ENCODE results near the gene NCKIPSD.
"Not testable (repeated sequence)": the region's sequence is repeated elsewhere in the genome, so short reads cannot be mapped to it uniquely, and the experiment has no call there.

NCKIPSD gene

DNA sequence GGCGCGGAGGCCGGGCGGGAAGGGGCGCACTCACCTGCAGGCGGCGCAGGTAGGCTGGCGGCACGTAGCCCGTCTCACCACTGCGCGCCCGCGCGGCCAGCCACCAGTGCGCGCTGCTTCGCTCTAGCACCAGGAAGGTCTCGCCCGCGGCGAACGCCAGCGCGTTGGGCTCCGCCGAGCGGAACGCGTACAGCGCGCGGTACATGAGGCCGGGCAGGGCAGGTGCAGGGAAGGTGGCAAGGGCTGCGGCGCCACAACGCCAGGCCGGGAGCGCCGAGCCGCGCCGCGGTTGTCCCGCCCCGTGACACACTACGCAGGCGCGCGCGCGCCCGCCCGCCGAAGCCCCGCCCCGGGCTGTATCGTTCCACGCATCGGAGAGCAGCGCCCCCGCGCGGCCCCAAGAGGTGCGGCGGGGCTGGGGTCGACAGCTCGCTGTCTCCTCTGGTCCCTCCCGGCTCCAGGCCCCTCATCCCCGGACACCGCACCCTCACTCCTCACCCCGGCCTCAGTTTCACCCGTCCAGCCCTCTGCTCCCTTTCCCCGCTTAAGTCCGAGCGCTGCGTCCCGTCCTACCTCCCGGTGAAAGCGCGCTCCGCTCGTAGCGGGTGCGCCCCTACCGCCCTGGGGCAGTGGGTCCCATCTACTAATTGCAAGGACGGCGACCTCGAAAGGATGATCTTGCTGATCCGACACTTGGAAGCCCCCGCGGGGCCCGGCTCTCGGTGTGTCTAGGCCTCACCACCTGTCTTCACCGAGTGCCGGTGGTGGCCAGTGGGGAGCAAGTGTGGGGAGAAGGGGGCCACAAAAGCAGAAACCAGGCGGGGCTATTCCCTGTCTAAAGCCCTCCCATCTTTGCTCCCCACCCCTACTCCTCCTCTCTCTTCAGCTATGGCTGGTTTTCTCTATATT, at the start of gene NCKIPSD:
TSS of gene NCKIPSD (minus strand) at position 313 of the 909 bp plus-strand sequence. CDS start at position 205, 108 bp downstream.
- DNase-seq (ENCODE audit: low read depth) = peak; percentile 86
- peak; percentile 10; the same call in 1 of the 2 replicates for TF ChIP-seq MYC (IDR thresholded peaks at IDR 0.05; ENCODE audit: low read depth, low read length)
- TF ChIP-seq, protein P1, sequence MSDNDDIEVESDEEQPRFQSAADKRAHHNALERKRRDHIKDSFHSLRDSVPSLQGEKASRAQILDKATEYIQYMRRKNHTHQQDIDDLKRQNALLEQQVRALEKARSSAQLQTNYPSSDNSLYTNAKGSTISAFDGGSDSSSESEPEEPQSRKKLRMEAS (IDR thresholded peaks at IDR 0.05; ENCODE audit: low read depth, low read length) = peak; percentile 33; the same call in 1 of the 2 replicates
- TF ChIP-seq, protein P2, sequence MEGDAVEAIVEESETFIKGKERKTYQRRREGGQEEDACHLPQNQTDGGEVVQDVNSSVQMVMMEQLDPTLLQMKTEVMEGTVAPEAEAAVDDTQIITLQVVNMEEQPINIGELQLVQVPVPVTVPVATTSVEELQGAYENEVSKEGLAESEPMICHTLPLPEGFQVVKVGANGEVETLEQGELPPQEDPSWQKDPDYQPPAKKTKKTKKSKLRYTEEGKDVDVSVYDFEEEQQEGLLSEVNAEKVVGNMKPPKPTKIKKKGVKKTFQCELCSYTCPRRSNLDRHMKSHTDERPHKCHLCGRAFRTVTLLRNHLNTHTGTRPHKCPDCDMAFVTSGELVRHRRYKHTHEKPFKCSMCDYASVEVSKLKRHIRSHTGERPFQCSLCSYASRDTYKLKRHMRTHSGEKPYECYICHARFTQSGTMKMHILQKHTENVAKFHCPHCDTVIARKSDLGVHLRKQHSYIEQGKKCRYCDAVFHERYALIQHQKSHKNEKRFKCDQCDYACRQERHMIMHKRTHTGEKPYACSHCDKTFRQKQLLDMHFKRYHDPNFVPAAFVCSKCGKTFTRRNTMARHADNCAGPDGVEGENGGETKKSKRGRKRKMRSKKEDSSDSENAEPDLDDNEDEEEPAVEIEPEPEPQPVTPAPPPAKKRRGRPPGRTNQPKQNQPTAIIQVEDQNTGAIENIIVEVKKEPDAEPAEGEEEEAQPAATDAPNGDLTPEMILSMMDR (IDR thresholded peaks at IDR 0.05; ENCODE audit: low read depth, low read length) = peak; percentile 53
- TF ChIP-seq POLR2A (IDR thresholded peaks at IDR 0.05; ENCODE audit: extremely low read depth, insufficient read length) = peak; percentile 74
- peak within 1 kb of the TSS; percentile 79 for H3K4me3 ChIP-seq (ENCODE audit: low read depth, low read length)

DNA sequence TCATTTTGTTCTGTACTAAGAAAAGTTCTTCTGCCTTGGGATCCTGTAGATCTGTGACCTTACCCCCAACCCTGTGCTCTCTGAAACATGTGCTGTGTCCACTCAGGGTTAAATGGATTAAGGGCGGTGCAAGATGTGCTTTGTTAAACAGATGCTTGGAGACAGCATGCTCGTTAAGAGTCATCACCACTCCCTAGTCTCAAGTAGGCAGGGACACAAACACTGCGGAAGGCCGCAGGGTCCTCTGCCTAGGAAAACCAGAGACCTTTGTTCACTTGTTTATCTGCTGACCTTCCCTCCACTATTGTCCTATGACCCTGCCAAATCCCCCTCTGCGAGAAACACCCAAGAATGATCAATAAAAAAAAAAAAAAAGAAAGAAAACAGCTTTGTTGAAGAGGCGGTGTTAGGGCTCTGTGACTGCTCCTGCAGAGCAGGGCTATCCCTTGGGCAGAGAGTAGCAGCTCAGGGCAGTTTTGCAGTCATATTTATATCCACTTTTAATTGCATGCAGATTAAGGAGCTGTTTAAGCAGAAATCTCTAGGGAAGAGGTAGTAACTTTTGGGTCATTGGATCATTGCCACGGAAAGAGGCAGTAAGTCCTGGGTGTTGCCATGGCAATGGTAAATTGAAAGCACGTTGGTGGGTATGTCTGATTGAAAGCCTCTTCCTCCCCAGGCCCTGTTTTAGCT, 49.5 kb upstream of the NCKIPSD start:
- H3K4me3 ChIP-seq (ENCODE audit: low read depth, low read length) = not testable (repeated sequence)

DNA sequence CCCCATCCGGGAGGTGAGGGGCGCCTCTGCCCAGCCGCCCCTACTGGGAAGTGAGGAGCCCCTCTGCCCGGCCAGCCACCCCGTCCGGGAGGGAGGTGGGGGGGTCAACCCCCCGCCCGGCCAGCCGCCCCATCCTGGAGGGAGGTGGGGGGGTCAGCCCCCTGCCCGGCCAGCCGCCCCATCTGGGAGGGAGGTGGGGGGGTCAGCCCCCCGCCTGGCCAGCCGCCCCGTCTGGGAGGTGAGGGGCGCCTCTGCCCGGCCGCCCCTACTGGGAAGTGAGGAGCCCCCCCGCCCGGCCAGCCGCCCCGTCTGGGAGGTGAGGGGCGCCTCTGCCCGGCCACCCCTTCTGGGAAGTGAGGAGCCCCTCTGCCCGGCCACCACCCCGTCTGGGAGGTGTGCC, 48.8 kb upstream of the NCKIPSD start:
- not testable (repeated sequence) for DNase-seq (ENCODE audit: low read depth); H3K4me3 ChIP-seq (ENCODE audit: low read depth, low read length)

More for the DNA sequence above, 49.5 kb upstream of the NCKIPSD start:
- not testable (repeated sequence) for DNase-seq (ENCODE audit: low read depth)

DNA sequence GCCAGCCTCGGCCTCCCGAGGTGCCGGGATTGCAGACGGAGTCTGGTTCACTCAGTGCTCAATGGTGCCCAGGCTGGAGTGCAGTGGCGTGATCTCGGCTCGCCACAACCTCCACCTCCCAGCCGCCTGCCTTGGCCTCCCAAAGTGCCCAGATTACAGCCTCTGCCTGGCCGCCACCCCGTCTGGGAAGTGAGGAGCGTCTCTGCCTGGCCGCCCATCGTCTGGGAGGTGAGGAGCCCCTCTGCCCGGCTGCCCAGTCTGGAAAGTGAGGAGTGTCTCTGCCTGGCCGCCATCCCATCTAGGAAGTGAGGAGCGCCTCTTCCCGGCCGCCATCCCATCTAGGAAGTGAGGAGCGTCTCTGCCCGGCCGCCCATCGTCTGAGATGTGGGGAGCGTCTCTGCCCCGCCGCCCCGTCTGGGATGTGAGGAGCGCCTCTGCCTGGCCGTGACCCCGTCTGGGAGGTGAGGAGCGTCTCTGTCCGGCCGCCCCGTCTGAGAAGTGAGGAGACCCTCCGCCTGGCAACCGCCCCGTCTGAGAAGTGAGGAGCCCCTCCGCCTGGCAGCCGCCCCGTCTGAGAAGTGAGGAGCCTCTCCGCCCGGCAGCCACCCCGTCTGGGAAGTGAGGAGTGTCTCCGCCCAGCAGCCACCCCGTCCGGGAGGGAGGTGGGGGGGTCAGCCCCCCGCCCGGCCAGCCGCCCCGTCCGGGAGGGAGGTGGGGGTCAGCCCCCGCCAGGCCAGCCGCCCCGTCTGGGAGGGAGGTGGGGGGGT, 48.2 kb upstream of the NCKIPSD start:
- H3K4me3 ChIP-seq (ENCODE audit: low read depth, low read length); DNase-seq (ENCODE audit: low read depth): not testable (repeated sequence)

DNA sequence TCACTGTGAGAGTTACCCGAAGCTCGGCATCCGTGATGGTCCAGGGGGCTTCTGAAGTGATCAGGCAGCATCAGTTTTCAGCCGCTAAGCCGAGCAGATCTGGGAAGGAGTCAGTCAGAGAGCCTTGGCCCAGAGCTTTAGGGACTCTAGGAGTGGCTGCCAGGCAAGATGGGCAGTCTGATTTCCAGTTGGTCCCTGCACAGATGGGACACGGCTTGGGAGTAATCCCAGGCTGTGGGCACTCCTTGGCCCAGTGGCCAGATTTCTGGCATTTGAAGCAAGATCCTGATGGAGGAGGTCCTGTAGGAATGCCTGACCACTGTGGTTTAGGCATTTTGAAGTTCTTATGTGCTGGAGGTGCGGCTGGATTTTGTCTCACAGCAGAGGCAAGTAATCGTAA, 41.8 kb upstream of the NCKIPSD start:
- no peak overlapping the region for H3K4me3 ChIP-seq (ENCODE audit: low read depth, low read length)
- DNase-seq (ENCODE audit: low read depth) = no peak
- TF ChIP-seq, protein P2 (IDR thresholded peaks at IDR 0.05; ENCODE audit: low read depth, low read length) = no peak
- TF ChIP-seq, protein P1 (IDR thresholded peaks at IDR 0.05; ENCODE audit: low read depth, low read length) = no peak
- TF ChIP-seq POLR2A (IDR thresholded peaks at IDR 0.05; ENCODE audit: extremely low read depth, insufficient read length) (no peak), MYC (IDR thresholded peaks at IDR 0.05; ENCODE audit: low read depth, low read length) (no peak)

DNA sequence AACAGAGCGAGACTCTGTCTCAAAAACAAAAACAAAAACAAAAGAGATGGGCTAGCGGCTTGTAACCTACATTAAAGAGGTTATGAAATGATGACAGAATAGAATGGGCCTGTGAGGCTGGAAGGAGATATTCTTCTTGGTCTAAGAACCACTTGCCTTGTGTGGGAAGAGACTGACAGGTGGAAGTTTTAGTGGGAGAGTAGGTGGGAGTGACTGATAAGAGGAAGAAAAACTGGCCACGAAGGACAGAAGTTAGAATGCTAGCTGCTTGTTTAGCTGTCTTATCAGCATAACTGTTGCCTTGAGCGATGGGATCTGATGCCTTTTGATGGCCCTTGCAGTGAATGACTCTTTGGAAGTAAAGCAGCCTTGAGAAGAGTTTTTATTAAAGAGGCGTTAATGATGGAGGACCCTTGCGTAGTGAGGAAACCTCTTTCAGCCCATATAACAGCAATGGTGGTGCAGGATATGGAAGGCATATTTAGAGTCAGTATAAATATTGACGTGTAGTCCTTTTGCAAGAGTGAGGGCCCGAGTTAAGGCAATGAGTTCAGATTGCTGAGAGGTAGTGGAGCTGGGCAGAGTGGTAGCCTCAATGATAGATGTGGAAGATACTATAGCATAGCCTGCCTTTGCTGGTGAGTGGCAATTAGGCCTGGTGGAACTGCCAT, 39.6 kb upstream of the NCKIPSD start:
- DNase-seq (ENCODE audit: low read depth); H3K4me3 ChIP-seq (ENCODE audit: low read depth, low read length): not testable (repeated sequence)

DNA sequence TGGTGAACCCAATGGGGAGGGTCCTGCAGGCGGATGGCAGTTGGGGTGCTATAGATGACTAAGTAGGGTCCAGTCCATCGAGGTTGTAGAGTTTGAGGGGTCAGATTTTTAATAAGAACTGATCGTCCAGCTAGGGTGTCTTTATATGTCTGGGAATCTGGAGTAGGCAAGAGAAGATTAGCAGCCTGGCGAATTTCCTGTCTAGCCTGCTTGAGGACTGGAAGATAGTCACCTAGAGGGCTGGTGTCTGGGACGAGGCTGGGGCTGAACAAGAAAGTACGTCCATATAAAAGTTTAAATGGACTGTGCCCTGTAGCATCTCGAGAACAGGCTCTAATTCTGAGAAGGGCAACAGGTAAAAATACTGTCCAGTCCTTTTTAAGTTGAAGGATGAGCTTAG, 38.0 kb upstream of the NCKIPSD start:
- DNase-seq (ENCODE audit: low read depth) = no peak
- H3K4me3 ChIP-seq (ENCODE audit: low read depth, low read length) = no peak overlapping the region
- TF ChIP-seq, protein P2 (IDR thresholded peaks at IDR 0.05; ENCODE audit: low read depth, low read length) = no peak
- TF ChIP-seq, protein P1 (IDR thresholded peaks at IDR 0.05; ENCODE audit: low read depth, low read length) = no peak
- TF ChIP-seq POLR2A (IDR thresholded peaks at IDR 0.05; ENCODE audit: extremely low read depth, insufficient read length) = no peak
- TF ChIP-seq MYC (IDR thresholded peaks at IDR 0.05; ENCODE audit: low read depth, low read length) = no peak

DNA sequence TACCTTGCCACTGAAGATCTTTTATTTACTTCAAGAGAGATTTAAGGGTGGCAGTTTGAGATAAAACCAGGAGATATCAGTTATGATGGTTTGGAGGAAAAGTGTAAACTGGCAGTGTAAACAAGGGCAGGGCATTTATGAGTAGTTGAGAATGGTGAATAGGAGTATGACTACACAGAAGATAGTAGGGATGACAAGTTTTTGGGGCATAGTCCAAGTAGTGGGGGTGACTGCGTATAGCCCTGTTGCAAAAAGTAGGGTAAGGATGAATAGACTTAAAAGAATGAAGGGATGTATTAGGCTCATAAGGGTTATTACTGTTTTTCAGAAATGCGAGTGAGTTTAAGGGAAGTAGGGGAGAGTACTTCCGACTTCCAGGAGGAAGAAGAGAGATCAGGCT, 37.6 kb upstream of the NCKIPSD start:
- H3K4me3 ChIP-seq (ENCODE audit: low read depth, low read length); DNase-seq (ENCODE audit: low read depth): not testable (repeated sequence)
